ENCODE data around the gene PSG4.
"Not testable (repeated sequence)": the region's sequence is repeated elsewhere in the genome, so short reads cannot be mapped to it uniquely, and the experiment has no call there.

PSG4 gene

DNA sequence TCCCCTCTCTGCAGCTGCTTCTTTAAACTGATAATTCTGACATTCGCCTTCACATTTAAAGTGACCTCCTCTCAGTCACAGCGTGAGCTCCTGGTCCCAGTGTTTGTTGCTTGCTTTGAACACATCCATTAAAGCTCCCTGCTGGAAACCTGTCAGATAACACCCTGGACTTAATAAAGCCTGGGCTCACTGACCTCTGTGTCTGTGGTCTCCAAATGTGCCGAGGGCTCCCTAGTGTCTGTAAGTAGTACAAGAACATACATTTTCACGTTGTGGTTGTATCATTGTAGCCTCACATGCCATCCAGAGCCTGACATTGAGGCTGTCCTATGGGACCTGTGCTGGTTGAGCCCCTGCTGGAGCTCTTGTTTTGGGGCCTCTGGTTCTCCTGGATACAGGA, 2.6 kb upstream of the PSG4 start:
- TF ChIP-seq, protein P1, sequence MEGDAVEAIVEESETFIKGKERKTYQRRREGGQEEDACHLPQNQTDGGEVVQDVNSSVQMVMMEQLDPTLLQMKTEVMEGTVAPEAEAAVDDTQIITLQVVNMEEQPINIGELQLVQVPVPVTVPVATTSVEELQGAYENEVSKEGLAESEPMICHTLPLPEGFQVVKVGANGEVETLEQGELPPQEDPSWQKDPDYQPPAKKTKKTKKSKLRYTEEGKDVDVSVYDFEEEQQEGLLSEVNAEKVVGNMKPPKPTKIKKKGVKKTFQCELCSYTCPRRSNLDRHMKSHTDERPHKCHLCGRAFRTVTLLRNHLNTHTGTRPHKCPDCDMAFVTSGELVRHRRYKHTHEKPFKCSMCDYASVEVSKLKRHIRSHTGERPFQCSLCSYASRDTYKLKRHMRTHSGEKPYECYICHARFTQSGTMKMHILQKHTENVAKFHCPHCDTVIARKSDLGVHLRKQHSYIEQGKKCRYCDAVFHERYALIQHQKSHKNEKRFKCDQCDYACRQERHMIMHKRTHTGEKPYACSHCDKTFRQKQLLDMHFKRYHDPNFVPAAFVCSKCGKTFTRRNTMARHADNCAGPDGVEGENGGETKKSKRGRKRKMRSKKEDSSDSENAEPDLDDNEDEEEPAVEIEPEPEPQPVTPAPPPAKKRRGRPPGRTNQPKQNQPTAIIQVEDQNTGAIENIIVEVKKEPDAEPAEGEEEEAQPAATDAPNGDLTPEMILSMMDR (conservative IDR thresholded peaks at IDR 0.05): no peak
- H3K27ac ChIP-seq: no peak overlapping the region

DNA sequence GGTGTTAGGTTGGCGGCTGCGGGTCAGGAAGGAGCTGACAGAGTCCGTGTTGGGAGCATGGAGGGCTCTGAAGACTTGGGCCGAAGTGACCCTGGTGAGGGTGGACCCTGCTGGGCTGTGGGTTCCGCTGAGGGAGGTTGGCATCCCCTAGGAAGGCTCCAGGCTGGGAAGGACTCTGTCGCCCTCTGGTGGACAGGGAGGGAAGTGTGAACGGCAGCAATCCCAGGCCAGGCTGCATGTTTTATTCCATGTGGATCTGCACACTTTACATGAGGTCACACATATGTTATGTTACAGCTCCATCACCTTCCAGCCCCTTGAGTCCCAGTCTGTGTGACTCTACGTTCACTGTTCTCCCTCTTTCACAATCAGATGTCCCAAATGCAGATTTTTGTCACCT, 1.7 kb upstream of the PSG4 start:
- not testable (repeated sequence) for H3K27ac ChIP-seq

DNA sequence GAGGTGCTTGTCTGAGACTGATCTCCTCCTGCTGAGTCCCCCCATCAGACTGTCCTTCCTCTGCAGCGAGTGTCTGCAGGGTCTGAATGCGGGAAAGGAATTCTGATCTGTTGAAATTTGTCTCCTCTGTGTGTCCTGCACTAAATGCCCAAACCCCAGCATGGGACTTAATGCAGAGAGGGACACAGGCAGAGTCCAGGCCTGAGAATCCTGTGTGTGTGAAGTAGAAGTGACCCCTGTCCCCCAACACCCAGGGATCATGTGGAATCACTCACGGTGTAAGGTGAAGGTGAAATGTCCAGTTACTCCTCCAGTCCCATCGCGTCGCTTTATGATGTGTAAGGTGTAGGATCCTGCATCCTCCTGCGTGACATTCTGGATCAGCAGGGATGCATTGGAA, 1.8 kb downstream of the PSG4 start:
- not testable (repeated sequence) for H3K27ac ChIP-seq

DNA sequence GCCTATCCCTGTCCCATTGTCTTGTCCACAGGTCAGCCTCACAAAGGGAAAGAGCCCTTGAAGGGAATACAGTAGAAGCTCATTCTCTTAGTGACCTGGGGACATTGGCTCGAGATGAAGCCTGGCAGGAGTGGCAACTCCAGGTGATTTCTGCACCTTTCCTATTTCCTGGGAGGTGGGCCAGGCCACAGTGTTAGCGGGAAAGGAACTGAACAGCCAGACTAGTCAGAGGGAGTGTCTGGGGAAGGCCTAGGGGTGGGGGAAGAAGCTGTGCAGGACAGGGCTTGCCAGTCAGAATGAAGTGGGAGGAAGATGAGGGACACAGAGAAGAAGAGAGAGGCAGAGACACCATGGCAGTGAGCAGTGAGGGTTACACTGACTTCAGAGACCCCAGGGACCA, 3.5 kb downstream of the PSG4 start:
- not testable (repeated sequence) for H3K27ac ChIP-seq

DNA sequence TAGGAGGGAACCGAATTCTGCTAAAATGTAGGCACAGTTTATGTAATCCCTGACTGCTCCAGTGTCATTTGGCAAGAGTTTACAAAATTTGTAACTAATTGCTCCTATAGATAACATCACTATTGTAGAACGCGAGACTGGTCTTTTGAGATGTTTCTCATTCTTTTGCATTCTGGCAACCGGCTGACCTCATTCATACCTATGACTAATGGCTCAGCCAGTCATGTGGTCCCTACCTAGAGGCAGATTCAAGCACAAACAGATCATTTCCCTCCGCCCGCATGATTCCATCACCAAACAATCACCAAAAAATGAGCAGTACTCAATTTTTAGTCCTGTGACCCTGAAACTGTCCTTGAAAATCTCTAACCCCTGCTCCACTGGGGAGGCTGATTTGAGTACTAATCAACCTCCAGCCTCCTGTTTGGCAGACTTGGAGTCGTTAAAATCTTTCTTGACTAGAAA, 4.1 kb downstream of the PSG4 start:
- not testable (repeated sequence) for H3K27ac ChIP-seq

DNA sequence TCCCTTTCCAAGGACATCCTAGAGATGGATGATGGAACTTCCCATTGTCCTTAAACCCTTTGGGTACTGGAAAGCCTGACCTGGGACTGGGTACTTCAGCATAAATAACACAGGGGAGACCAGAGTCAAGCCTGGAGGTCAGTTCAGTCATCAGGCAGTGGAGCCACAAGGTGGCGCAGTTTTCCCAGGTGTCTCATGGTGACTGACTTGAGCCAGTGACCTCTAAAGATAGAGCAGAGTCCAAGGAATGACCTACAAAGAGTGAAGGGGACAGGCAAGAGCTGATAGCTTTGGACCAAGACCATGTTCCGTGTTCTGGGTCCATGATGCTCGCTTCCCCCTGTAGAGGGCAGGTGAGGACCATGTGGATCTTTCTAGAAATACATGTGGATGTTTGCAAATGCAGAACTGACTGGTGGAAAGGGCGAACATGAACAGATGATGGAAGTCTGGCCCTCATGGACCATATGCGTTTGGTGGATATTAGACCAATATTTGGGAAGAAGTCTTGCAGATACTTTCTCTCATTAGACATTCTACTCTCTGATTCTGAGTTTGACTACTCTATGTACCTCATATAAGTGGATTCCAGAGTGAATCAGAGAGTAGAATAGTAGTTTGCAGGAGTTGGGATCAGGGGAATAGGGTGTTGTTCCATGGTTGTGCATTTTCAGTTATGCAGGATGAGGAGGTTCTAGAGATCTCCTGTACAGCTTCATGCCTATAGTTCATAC, 6.6 kb downstream of the PSG4 start:
- not testable (repeated sequence) for H3K27ac ChIP-seq

DNA sequence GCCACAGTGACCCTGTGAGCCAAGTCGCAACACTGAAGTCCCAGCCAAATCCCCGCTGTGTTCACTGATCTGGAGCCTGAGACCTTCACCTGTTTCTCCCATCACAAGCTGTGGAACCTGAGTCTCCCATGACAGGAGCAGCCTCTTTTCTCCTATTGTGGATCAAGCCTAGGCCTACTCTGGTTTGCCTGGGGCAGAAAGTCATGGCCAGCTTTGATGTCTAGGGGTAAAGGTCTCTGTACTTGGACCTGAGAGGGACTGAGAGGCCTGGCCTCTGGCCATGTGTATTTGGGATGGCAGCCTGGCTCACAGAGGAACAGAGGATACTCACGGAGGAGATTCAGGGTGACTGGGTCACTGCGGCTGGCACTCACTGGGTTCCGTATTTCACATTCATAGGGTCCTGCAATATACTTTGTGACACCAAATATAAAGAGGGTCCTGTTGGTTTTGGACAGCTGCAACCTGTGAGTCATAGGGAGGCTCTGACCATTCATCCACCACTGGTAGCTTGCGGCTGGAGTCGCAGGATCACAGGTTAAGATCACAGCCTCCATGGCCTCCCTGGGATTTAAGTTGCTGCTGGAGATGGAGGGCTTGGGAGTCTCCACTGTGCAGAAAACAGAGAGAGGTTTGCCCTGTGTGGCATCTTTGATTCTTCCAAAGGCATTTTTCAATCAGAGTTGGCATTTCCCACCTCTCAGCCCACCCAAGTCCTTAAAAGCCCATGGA, 7.6 kb downstream of the PSG4 start:
- not testable (repeated sequence) for H3K27ac ChIP-seq

DNA sequence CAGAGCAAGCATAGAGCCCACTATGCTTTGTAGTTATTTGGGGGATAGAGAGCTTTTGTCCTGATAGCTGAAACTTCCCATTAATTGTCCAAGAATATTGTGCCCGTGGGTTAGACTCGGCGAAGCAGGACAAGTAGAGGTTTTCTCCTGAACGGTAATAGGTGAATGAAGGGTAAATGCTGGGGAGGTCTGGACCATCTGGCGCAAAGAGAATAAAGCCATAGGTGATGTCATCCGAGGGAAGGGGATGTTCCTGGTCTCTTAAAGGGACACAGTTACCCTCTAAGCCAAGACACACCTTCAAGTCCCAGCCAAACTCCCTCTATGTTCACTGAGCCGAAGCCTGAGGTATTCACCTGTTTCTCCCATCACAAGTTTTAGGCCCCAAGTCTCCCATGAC, 11.0 kb downstream of the PSG4 start:
- H3K27ac ChIP-seq: not testable (repeated sequence)

DNA sequence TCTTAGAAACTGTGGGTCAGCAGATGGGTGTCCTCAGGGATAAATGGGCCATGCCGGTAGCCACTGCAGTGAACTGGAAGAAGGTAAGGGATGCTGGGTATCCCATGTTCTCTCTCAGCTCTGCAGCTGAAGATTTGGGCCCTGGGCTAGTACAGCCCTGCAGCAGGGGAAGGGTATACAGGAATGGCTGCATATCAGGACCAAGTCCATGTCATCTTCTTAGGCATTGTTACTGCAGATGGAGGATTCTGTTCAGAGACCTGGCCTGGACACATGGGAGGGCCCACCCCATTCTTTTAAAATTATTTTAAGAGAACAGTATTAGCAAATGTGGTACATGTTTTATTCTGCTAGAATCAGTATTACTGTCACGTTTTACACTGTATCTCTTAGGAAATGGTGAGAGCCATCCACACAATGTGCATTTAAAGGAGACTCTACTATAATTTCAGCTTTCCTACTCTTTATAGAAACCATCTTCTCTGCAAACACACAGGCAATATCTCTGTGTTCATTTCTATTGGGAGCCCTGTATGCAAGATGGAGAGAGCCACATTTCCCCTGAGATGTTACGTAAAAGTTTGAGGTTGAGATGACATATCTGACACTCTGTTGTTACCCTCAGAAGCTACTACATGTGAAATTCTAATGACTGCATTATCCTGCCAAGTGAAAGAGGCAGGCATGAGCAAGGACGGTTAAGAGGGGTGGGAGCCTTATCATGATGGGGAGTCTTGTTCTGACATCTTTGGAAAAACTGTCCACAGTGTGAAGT, 12.9 kb downstream of the PSG4 start:
- H3K27ac ChIP-seq: not testable (repeated sequence)

DNA sequence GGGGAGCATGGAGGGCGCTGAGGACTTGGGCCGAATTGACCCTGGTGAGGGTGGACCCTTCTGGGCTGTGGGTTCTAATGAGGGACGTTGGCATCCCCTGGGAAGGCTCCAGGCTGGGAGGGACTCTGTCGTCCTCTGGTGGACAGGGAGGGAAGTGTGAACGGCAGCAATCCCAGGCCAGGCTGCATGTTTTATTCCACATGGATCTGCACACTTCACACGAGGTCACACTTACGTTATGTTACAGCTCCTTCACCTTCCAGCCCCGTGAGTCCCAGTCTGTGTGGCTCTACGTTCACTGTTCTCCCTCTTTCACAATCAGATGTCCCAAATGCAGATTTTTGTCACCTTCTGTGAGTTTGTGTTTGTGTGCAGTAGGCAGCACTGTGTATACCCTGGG, 17.3 kb downstream of the PSG4 start:
- TF ChIP-seq, protein P1 (conservative IDR thresholded peaks at IDR 0.05): peak; percentile 30; the same call in 1 of the 2 replicates
- H3K27ac ChIP-seq: not testable (repeated sequence)

DNA sequence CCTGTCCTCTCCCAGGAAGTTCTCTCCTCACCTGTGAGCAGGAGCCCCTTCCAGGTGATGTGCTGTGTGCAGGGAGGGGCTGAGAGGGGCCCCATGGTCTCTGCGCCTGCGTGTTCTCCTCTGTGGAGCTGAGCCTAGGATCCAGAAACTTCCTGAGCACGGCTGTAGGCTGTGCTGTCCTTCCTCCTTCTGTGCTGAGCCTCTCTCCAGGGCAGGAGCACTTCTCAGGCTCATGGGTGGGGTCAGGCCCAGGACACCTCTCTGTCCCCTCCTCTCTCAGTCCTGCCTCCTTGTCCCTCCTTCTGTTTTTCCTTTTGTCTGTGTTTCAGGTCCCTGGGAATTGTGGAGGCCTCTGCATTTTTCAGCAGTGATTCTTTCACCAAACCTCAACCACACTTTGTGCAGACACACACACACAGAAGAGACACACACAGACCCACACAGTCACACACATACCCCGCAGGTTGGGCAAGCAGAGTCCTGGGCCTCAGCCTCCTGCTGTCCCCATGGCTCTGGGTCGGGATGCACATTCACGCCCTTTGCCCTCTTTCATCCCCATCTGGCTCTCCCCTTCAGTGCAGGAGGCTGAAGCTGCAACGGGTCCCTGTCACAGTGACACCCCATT, 19.0 kb downstream of the PSG4 start, which contains the start of gene PSG5:
PSG5 (minus strand) TSS at position 226 of the 625 bp plus-strand sequence; CDS start at position 95, 131 bp downstream.
- not testable (repeated sequence) for H3K27ac ChIP-seq

DNA sequence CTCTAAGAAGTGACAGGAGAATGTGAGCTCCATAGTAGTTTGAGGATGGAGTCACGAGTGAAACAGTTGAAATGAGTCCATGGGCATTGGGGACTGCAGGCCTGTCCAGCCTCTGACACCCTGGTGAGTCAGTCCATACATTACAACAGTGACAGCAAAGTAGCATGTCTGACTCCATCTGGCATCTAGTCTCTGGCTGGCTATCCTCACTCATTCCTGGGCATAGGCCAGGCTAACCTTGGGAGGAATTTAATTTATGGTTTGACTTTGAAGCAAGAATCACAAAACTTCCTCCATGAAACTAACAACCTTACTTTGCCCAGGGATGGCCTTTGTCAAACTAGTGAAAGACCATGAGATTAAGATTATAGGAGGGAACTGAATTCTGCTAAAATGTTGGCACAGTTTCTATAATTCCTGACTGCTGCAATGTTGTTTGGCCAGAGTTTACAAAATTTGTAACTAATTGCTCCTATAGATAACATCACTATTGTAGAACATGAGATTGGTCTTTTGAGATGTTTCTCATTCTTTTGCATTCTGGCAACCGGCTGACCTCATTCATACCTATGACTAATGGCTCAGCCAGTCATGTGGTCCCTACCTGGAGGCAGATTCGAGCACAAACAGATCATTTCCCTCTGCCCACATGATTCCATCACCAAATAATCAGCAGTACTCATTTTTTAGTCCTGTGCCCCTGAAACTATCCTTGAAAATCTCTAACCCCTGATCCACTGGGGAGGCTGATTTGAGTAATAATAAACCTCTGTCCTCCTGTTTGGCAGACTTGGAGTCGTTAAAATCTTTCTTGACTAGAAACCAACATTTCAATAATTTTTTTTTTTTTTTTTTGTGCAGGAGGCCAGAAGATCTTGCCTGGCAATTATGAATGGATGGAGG, 23.3 kb downstream of the PSG4 start:
- not testable (repeated sequence) for H3K27ac ChIP-seq

DNA sequence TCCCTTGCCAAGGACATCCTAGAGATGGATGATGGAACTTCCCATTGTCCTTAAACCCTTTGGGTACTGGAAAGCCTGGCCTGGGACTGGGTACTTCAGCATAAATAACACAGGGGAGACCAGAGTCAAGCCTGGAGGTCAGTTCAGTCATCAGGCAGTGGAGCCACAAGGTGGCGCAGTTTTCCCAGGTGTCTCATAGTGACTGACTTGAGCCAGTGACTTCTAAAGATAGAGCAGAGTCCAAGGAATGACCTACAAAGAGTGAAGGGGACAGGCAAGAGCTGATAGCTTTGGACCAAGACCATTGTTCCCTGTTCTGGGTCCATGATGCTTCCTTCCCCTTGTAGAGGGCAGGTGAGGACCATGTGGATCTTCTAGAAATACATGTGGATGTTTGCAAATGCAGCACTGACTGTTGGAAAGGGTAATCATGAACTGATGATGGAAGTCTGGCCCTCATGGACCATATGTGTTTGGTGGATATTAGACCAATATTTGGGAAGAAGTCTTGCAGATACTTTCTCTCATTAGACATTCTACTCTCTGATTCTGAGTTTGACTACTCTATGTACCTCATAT, 25.8 kb downstream of the PSG4 start:
- H3K27ac ChIP-seq: not testable (repeated sequence)

DNA sequence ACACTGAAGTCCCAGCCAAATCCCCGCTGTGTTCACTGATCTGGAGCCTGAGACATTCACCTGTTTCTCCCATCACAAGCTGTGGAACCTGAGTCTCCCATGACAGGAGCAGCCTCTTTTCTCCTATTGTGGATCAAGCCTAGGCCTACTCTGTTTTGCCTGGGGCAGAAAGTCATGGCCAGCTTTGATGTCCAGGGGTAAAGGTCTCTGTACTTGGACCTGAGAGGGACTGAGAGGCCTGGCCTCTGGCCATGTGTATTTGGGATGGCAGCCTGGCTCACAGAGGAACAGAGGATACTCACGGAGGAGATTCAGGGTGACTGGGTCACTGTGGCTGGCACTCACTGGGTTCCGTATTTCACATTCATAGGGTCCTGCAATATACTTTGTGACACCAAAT, 26.9 kb downstream of the PSG4 start:
- not testable (repeated sequence) for H3K27ac ChIP-seq

DNA sequence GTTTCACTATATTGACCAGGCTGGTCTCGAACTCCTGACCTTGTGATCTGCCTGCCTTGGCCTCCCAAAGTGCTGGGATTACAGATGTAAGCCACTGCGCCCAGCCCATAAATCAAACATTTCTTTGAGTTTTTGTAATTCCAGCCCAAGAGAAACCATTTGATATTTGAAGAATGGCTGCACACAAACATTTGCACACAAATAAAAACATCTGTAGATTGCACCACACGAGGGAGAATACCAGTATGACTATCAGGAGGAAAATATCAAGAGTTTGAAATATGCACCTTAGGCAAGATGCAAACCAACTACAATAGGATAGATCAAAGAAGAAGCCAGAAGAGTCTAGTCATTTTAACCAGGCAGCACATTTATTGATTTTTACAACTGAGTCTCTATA, 39.5 kb downstream of the PSG4 start:
- not testable (repeated sequence) for H3K27ac ChIP-seq

DNA sequence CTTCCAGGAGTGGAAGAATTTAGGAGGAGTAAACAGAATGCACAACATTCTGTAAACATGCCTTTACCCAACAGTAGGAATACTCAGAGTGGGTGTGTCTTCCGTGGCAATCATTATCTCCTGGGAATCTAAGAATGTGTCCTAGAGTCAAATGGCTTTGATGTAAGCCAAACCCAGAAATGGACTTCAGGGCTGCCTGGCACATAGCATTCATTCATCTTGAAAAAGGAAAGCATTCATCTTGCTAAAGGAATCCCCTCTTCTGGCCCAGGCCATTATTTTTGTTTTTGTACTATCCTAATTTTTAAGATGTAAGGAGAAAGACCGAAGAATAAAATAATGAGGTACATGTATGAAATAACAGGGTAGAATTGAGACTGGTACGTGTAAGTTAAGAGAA, 42.3 kb downstream of the PSG4 start:
- not testable (repeated sequence) for H3K27ac ChIP-seq

DNA sequence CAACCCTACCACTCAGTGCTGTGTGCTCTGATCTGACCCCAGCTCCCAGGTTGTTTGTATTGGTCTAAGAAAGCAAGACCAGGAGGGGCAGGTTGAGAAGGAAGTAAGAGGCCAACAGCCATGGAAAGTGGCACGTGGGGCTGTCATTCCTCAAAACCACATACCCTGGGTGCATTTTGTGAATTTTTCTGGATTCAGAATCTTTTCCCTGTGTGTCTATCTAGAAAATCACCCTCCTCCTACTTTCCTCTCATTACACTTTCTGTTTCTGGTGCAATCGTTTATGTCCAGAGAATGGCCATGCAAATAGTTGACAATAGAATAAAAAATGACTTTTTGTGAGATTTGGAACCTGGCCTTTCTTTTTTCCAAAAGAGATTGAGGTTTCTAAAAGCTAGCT, 43.2 kb downstream of the PSG4 start:
- not testable (repeated sequence) for H3K27ac ChIP-seq
